Ramos (cell line): ENCODE data around the gene IDH3B.

Experiments
- in situ Hi-C: fragments of 300-500 bp; cut with MboI; formaldehyde crosslinking; loops from one replicate; pipeline ENCODE4 v1.14.3; 2022; ENCODE audit warnings: low sequenced_read_pairs; ENCODE audit not compliant: unreplicated experiment

The IDH3B gene

DNA sequence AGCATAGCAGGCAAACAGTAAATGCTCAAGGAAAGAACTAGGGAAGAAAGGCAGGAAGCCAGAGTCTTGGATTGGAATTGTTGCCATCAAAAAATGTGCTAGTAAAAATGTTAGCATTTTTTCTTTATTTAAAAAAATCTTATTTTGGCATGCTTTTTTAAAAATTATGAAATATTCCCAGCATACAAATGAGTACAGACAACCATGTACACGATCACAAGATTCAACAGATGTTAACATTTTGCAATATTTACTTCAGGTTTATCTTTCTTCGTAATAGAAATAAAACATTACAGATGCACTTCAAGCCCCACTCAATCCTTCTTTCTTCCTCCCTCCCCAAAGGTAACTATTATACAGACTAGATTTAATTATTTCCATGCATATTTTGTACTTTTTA, 39.0 kb downstream of the IDH3B start:
- in situ Hi-C loops, result no loop called here

DNA sequence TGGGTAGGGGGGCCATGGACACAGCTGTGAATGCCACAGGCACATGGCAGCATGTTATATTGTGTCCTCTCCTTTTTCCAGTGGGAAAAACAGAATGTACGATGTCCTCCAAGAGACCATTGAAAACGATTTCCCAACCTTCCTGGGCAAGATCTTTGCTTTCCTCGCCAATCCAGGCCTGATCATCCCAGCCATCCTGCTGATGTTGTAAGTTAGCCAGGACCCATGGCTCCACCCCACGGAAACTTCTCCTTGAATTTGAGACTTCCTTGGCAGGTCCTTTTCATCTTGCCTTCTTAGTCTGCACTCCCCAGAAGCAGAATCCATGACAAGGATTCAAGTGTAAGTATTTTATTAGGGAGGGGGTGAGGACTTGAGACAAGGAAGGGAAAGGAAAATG, 39.8 kb downstream of the IDH3B start:
- in situ Hi-C loops, result no loop called here

DNA sequence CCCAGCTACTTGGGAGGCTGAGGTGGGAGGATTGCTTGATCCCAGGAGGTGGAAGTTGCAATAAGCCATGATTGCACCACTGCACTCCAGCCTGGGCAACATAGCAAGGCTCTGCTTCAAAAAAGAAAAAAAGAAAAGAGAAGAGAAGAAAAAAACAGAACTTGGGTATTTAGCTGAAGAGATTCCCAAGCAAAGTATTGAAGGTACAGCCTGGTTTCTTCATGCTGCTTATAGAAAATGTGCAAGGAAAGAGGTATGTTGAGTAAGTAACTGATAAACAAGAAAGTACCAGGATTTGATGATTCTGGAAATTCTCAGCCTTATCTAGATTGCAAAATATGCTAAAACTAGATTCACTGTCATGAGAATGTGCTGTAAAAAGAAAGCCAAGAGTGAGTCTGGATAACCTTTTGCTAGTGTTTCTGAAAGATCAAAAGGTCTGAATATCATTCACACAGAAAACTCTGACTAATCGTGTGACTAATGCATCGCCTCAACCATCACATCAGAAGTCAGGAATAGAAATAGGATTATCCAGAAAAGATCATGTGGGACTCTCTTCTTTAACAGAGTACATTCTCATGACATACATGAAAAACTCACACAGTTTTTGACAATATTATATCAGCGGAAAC, 43.9 kb downstream of the IDH3B start:
- in situ Hi-C loops, result no loop called here

DNA sequence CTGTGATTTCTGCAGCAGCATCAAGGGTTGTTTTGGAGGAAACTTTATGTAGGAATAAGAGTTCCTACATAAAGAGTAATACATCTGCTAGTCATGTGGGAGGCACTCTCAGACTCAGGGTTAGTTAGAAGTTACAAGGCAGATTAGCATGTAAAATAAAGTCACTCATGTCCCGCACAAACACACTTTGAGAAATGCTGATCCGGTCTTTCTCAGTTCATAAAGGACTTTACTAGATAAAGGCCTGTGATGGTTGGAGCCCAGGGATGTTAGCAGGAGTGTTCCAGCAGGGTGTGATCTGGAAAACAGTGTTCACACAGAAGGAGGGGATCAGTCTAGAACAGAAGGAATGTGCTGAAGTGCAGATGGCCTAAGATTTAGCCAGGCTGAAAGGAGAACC, 44.7 kb downstream of the IDH3B start:
- in situ Hi-C loops, result no loop called here

DNA sequence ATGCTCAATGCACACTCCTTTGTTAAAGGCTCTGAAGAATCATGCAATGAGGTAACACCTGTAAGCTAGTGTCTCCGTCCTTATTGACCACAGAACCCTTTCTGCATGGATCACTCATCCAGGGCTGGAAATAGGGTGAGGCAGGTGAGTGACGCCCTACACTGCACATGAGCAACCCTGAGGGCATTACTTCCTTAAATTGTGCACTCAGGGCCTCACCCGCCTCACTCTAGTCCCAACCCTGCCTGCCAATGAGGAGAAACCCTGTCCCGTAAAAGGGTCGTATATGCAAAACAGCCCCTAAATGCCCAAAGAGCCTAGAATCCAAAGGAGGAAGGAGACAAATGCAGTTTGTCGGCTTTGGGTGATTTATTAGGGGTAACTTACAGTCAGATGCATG, 45.2 kb downstream of the IDH3B start:
- in situ Hi-C loops, result no loop called here

DNA sequence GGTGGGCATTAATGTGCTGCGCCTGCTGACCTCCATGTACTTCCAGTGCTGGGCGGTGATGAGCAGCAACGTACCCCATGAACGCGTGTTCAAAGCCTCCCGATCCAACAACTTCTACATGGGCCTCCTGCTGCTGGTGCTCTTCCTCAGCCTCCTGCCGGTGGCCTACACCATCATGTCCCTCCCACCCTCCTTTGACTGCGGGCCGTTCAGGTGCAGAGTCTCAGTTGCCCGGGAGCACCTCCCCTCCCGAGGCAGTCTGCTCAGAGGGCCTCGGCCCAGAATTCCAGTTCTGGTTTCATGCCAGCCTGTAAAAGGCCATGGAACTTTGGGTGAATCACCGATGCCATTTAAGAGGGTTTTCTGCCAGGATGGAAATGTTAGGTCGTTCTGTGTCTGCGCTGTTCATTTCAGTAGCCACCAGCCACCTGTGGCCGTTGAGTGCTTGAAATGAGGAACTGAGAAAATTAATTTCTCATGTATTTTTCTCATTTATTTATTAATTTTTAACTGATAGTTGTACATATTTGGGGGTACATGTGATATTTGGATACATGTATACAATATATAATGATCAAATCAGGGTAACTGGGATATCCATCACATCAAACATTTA, 46.8 kb downstream of the IDH3B start:
- in situ Hi-C loops, result no loop called here

DNA sequence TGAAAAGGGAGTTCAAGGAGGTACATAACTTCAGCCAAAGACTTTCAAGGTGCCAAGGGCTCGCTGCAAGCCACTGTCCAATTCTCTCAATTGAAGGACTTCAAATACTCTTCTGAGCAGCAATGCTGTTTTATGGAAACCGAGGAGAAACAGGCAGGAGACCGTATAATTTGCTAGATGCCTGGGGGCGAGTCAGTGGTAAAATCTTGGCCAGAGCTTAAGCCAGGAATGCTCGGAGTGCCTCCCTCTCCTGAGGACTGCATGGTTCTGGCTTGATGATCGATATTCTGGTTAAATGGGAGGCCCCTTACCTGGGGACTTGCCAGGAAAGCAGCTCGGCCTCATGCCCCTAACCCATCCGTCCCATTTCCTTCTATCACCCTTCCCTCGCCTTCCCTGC, 47.4 kb downstream of the IDH3B start:
- in situ Hi-C loops, result no loop called here

DNA sequence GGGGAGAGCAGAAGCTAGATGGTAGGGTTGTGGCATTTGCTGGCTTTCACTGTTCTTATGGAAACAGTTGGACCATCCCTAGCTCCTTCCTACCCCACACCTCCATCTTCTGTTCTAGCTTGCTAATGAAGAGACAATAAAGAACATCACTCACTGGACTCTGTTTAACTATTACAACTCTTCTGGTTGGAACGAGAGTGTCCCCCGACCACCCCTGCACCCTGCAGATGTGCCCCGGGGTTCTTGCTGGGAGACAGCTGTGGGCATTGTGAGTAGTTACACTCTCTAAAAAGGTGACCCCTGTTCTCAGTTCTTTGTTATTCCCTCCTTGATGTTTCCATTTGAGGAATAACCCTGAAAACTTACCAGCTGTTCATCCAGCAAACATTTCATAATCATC, 51.9 kb downstream of the IDH3B start:
- in situ Hi-C loops, result no loop called here

DNA sequence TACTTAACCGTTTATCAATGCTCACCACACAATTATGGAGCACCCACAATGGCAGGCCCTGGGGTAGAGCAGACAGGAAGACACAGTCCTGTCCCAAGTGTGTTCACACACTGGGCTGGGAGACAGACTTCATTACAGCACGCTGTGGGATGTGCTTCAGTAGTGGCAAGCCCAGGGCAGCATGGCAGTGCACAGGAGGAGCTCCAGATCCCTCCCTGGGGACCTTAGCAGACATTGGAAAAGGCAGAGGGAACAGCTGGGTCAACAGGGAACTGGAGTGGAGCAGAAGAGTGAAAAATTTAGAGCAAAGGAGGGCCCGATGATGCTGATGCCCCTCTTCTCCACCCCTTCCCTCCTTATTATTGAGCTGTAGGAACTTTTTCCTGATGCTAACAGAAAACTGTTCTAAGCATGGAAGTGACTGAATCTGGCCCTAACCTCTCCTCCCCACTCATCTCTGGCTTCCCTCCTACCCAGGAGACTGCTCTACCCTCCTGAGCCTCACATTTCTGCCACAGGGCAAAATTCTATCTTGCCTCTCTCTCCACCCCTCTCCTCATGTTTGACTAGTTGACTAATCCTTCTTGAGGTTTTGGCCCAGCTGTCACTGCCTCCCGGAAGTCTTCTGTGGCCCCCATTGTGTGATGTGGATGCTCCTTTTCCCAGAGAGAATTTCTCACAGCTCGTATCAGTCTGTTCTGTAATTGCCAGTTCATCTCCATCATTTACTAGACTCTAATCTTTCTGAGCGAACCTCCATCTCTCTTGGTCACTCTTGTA, 52.9 kb downstream of the IDH3B start:
- in situ Hi-C loops, result no loop called here

DNA sequence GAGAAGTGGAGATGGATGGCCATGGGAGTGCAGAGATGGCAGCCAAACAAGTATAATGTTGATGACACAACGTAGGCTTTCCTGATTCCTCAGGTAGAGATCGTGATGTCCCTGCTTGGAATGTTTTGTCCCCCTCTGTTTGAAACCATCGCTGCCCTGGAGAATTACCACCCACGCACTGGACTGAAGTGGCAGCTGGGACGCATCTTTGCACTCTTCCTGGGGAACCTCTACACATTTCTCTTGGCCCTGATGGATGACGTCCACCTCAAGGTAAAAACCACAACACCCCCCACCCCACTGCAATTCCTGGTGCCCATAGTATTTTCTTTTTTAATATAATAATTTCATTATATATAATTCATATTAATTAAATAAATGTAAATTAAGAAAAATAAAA, 53.7 kb downstream of the IDH3B start:
- in situ Hi-C loops, result no loop called here
